Body of pancreas (tissue), 4 donors: ENCODE measurements around the gene LRP2.

Experiments used
- POLR2A ChIP-seq, 3 donors: fragments of 450-650 bp; IDR thresholded peaks; one replicate each; pipeline ENCODE4 v1.6.1; 2016; ENCODE audit warnings: antibody characterized with exemption in 3 of 3, mild to moderate bottlenecking in 2 of 3
- TF ChIP-seq, protein P1 (sequence below), 7 experiments: fragments of 450-650 bp in 4 of 7; fragments of 200-600 bp in 3 of 7; sonication (generic) in 3 of 7; IDR thresholded peaks; one replicate each; pipeline ENCODE4 v1.5.1; 2016 to 2019; ENCODE audit warnings: antibody characterized with exemption in 7 of 7

DNA sequence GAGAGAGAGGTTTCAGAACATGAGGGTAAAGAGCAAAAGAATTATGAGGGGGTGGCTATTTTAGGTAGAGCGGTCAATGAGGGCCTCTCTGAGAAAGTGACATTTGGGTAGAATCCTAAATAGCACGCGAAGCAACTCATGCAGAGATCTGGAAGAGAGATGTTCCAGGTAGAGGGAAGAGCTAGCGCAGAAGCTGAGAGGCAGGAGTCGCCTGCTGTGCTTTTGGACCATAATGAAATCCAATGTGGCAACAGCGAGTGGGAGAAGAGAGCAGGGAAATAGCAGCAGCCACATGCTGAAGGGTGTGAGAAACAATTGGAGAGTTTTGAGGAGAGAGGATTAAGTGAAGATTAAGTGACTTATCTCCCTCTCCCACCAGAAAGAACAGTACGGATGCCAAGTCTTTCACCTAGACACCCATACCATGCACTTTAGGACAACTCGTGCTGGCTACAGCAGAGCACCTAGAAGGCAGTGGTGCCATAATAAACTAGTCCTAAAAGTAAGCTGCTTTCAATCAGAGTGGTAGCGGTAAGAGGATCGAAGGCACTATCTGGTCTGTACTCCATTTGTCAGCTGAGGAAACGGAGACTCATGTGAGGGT, 129.7 kb downstream of the LRP2 start:
- TF ChIP-seq, protein P1, sequence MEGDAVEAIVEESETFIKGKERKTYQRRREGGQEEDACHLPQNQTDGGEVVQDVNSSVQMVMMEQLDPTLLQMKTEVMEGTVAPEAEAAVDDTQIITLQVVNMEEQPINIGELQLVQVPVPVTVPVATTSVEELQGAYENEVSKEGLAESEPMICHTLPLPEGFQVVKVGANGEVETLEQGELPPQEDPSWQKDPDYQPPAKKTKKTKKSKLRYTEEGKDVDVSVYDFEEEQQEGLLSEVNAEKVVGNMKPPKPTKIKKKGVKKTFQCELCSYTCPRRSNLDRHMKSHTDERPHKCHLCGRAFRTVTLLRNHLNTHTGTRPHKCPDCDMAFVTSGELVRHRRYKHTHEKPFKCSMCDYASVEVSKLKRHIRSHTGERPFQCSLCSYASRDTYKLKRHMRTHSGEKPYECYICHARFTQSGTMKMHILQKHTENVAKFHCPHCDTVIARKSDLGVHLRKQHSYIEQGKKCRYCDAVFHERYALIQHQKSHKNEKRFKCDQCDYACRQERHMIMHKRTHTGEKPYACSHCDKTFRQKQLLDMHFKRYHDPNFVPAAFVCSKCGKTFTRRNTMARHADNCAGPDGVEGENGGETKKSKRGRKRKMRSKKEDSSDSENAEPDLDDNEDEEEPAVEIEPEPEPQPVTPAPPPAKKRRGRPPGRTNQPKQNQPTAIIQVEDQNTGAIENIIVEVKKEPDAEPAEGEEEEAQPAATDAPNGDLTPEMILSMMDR (IDR thresholded peaks at IDR 0.05), result no peak
- no peak for TF ChIP-seq POLR2A (IDR thresholded peaks at IDR 0.05)
